ENCODE data around the gene CD1D. TPM values are rescaled to one million over a fixed set of nuclear protein-coding genes. Genes with fewer than 3 reads are reported as not detected.
"Not testable (repeated sequence)": the region's sequence is repeated elsewhere in the genome, so short reads cannot be mapped to it uniquely, and the experiment has no call there.

The CD1D gene
- total RNA-seq, 1 donor from 2014 or later, result 1.2 TPM

GRCh38 chr1:158208586-158209116 lies 28.0 kb downstream of the CD1D start:
- intact Hi-C loops (cut with DNase I), result no loop called here
- DNase-seq (no peak), ATAC-seq (ENCODE audit: poor library complexity) (no peak)

- no peak for ATAC-seq (ENCODE audit: poor library complexity)
- no peak for DNase-seq
- intact Hi-C loops (cut with DNase I), result no loop called here
Observed at GRCh38 chr1:158212320-158212719, 31.6 kb downstream of the CD1D start.

- ATAC-seq (ENCODE audit: poor library complexity); intact Hi-C loops (cut with DNase I); DNase-seq: not testable (repeated sequence)
Observed at GRCh38 chr1:158223445-158223844, 42.8 kb downstream of the CD1D start.

- intact Hi-C loops (cut with DNase I), result no loop called here
- DNase-seq (no peak), ATAC-seq (ENCODE audit: poor library complexity) (no peak)
Observed at GRCh38 chr1:158227904-158228623, 47.4 kb downstream of the CD1D start.

Other genes starting within 250 kb of the CD1D start
- 9.5 TPM for gene KIRREL1, start 187.2 kb upstream of the CD1D start, total RNA-seq
- not detected for gene CD1A, start 73.5 kb downstream of the CD1D start, total RNA-seq
- gene CD1C, start 109.0 kb downstream of the CD1D start, total RNA-seq, result 0.19 TPM
- not detected for gene CD1B, start 150.6 kb downstream of the CD1D start, total RNA-seq
- not detected for gene CD1E, start 173.0 kb downstream of the CD1D start, total RNA-seq
- gene OR10T2, start 218.6 kb downstream of the CD1D start, total RNA-seq, result not detected
- not detected for gene OR10K2, start 245.3 kb downstream of the CD1D start, total RNA-seq